PC-9 (cell line): ENCODE results near the gene HS6ST3. TPM values are rescaled to one million over a fixed set of nuclear protein-coding genes. Genes with fewer than 3 reads are reported as not detected.
A peak's percentile ranks its signal among the peaks of the same experiment; 100 is the strongest.
"Not testable (repeated sequence)": the region's sequence is repeated elsewhere in the genome, so short reads cannot be mapped to it uniquely, and the experiment has no call there.

ENCODE experiments used
- BruUV-seq: library from RNA; stranded (reverse); fragments of 400-500 nt; replicated peaks from 2 replicates; lab custom pipeline; 2021; lab: Mats Ljungman, UMichigan
- CTCF ChIA-PET: fragments of 300-600 bp; sonication (Branson Sonifier 250); formaldehyde crosslinking; loops from one replicate; lab custom pipeline; 2022; ENCODE audit warnings: antibody characterized with exemption; lab: Charles Lee
- POLR2A ChIA-PET: fragments of 300-600 bp; sonication (Branson Sonifier 250); formaldehyde crosslinking; loops from one replicate; lab custom pipeline; 2022; ENCODE audit warnings: antibody characterized with exemption; ENCODE audit not compliant: unreplicated experiment; lab: Charles Lee
- DNase-seq, 2 experiments: peaks; one replicate each; pipeline versions ENCODE4 v3.0.0 to v3.0.0-alpha.2; 2015 to 2022; ENCODE audit warnings: mixed read lengths in 1 of 2
- H2AFZ ChIP-seq: fragments of 200-600 bp; sonication (generic); 2 replicates; pipeline ENCODE4 v1.8.1; 2017; ENCODE audit warnings: antibody characterized with exemption
- H3F3A ChIP-seq: fragments of 200-600 bp; sonication (generic); 2 replicates; pipeline ENCODE4 v1.8.1; 2017; ENCODE audit warnings: antibody characterized with exemption, mild to moderate bottlenecking, low read depth; ENCODE audit not compliant: insufficient read depth
- H3K27ac ChIP-seq: fragments of 200-600 bp; sonication (generic); 2 replicates; pipeline ENCODE4 v1.6.1; 2016; ENCODE audit warnings: mixed run types
- H3K27me3 ChIP-seq: fragments of 200-600 bp; sonication (generic); 2 replicates; pipeline ENCODE4 v1.6.1; 2016; ENCODE audit warnings: low read depth, mixed run types; ENCODE audit not compliant: insufficient read depth
- H3K36me3 ChIP-seq: fragments of 200-600 bp; sonication (generic); 2 replicates; pipeline ENCODE4 v1.6.1; 2016; ENCODE audit warnings: low read depth, mixed run types
- H3K4me1 ChIP-seq: fragments of 200-600 bp; sonication (generic); replicated peaks from 2 replicates; pipeline ENCODE4 v1.6.1; 2016; ENCODE audit warnings: mixed run types; ENCODE audit not compliant: insufficient read depth
- H3K4me2 ChIP-seq: fragments of 200-600 bp; sonication (generic); 2 replicates; pipeline ENCODE4 v1.6.1; 2017; ENCODE audit warnings: mixed run types
- H3K4me3 ChIP-seq: fragments of 200-600 bp; sonication (generic); 2 replicates; pipeline ENCODE4 v1.6.1; 2016; ENCODE audit warnings: mixed run types
- H3K79me2 ChIP-seq: fragments of 200-600 bp; sonication (generic); 2 replicates; pipeline ENCODE4 v1.6.1; 2017; ENCODE audit warnings: low read depth, mixed run types
- H3K9me2 ChIP-seq: fragments of 200-600 bp; sonication (generic); 2 replicates; pipeline ENCODE4 v1.8.1; 2017; ENCODE audit warnings: mild to moderate bottlenecking; ENCODE audit not compliant: insufficient read depth
- H3K9me3 ChIP-seq: fragments of 200-600 bp; sonication (generic); 2 replicates; pipeline ENCODE4 v1.8.1; 2016; ENCODE audit warnings: low read depth; ENCODE audit not compliant: insufficient read depth
- H4K20me1 ChIP-seq: fragments of 200-600 bp; sonication (generic); 2 replicates; pipeline ENCODE4 v1.8.1; 2017; ENCODE audit not compliant: insufficient read depth
- EZH2 ChIP-seq: fragments of 200-600 bp; sonication (generic); IDR thresholded peaks from 2 replicates; pipeline ENCODE4 v1.8.0; 2017; ENCODE audit warnings: antibody characterized with exemption, low read depth
- intact Hi-C: fragments of 100-400 bp; cut with micrococcal nuclease; formaldehyde crosslinking; loops from one replicate; pipeline ENCODE4 v1.10.0; 2022; ENCODE audit not compliant: unreplicated experiment
- total RNA-seq: library from RNA; stranded (reverse); gene quantifications from 2 replicates; pipeline ENCODE4 v1.2.3, GENCODE V29; 2021
- TF ChIP-seq, protein P1 (sequence below): fragments of 200-600 bp; sonication (generic); conservative IDR thresholded peaks from 2 replicates; pipeline ENCODE4 v1.6.1; 2017; ENCODE audit warnings: mixed run types, antibody characterized with exemption, mild to moderate bottlenecking, moderate library complexity

HS6ST3 gene
- total RNA-seq, 1 experiment from 2014 or later = not detected

DNA sequence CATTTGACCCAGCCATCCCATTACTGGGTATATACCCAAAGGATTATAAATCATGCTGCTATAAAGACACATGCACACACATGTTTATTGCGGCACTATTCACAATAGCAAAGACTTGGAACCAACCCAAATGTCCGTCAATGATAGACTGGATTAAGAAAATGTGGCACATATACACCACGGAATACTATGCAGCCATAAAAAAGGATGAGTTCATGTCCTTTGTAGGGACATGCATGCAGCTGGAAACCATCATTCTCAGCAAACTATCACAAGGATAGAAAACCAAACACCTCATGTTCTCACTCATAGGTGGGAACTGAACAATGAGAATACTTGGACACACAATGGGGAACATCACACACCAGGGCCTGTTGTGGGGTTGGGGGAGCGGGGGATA lies 39.0 kb upstream of the HS6ST3 start:
- H3K9me3 ChIP-seq, intact Hi-C loops, H4K20me1 ChIP-seq, POLR2A ChIA-PET, CTCF ChIA-PET, BruUV-seq, H3K4me1 ChIP-seq, H3K4me2 ChIP-seq, H3K27me3 ChIP-seq, H3K36me3 ChIP-seq, H2AFZ ChIP-seq, H3K9me2 ChIP-seq, H3F3A ChIP-seq, H3K4me3 ChIP-seq, H3K27ac ChIP-seq, DNase-seq: not testable (repeated sequence)
- H3K79me2 ChIP-seq = peaks cover 63% of the 10 kb centered on the region

DNA sequence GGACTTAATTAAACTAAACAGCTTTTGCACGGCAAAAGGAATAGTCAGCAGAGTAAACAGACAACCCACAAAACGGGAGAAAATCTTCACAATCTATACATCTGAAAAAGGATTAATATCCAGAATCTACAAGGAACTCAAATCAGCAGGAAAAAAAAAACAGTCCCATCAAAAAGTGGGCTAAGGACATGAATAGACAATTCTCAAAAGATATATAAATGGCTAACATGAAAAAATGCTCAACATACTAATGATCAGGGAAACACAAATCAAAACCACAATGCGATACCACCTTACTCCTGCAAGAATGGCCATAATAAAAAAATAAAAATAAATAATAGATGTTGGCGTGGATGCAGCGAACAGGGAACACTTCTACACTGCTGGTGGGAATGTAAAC lies 38.4 kb upstream of the HS6ST3 start:
- DNase-seq, BruUV-seq, H3K27ac ChIP-seq, H3K4me3 ChIP-seq, H3K9me3 ChIP-seq, H3K36me3 ChIP-seq, intact Hi-C loops, H3F3A ChIP-seq, H2AFZ ChIP-seq, H4K20me1 ChIP-seq, H3K9me2 ChIP-seq, H3K4me1 ChIP-seq, H3K27me3 ChIP-seq, CTCF ChIA-PET: not testable (repeated sequence)
- peak overlapping the region; percentile 81 for H3K4me2 ChIP-seq
- POLR2A ChIA-PET = interaction anchor here (0.6 kb wide), 1 partner anchor 1381 kb away, joined by 7 read pairs; no protein-coding TSS in a partner anchor
- peaks cover 58% of the 10 kb centered on the region for H3K79me2 ChIP-seq

DNA sequence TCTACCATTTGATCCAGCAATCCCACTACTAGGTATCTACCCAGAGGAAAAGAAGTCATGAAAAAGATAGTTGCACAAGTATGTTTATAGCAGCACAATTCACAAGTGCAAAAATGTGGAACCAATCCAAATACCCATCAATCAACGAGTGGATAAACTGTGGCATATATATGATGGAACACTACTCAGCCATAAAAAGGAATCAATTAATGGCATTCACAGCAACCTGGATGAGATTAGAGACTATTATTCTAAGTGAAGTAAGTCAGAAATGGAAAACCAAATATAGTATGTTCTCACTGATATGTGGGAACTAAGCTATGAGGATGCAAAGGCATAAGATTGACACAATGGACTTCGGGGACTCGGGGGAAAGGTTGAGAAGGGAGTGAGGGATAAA lies 38.0 kb upstream of the HS6ST3 start:
- intact Hi-C loops, BruUV-seq, CTCF ChIA-PET, H3K27ac ChIP-seq, H4K20me1 ChIP-seq, H3K27me3 ChIP-seq, H3K9me2 ChIP-seq, H3K36me3 ChIP-seq, H2AFZ ChIP-seq, DNase-seq, H3F3A ChIP-seq, H3K9me3 ChIP-seq, H3K4me1 ChIP-seq: not testable (repeated sequence)
- H3K79me2 ChIP-seq = peaks cover 54% of the 10 kb centered on the region
- POLR2A ChIA-PET = interaction anchor here (0.6 kb wide), 2 partner anchors 8 to 1381 kb away, joined by 7 read pairs; no protein-coding TSS in a partner anchor
- H3K4me2 ChIP-seq = peak overlapping the region; percentile 81
- peak overlapping the region; percentile 85; the same call in 1 of the 2 replicates for H3K4me3 ChIP-seq

DNA sequence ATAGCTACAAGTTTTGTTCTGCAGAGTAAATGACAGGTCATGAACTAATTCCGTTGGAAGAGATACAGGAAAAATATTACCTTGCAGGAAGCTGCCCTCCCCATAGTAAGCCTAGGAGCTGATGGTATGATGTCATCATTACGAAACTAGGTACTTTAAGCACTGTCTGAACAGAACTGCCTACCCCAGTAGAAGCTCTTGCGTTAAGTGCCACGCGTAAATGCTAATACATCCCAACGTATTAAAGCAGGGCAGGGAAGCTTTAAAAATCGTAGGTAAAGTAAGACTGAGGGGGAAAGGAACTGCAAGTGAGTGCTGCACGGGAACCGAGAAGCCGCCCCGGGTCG lies 37.3 kb upstream of the HS6ST3 start:
- Histone ChIP-seq H3K9me3 (no peaks in the 10 kb centered on the region), H3K27ac (peak overlapping the region; percentile 82; the same call in 1 of the 2 replicates), H3K4me2 (peak overlapping the region; percentile 81), H3K79me2 (peaks cover 51% of the 10 kb centered on the region), H3K36me3 (no peaks in the 10 kb centered on the region), H3K9me2 (no peaks in the 10 kb centered on the region), H3K4me3 (peak overlapping the region; percentile 85), H3F3A (peaks cover 9% of the 10 kb centered on the region; the same call in 1 of the 2 replicates), H4K20me1 (no peaks in the 10 kb centered on the region; the same call in 1 of the 2 replicates), H3K27me3 (no peaks in the 10 kb centered on the region), H3K4me1 (peaks cover 9% of the 10 kb centered on the region), H2AFZ (peak overlapping the region; percentile 94)
- ChIA-PET CTCF (no interaction called here), POLR2A (interaction anchor here (0.6 kb wide), 2 partner anchors 8 to 391 kb away, joined by 4 to 7 read pairs; no protein-coding TSS in a partner anchor)
- intact Hi-C loops = loop anchor here (1.0 kb wide), 1 partner anchor 1381 kb away; no protein-coding TSS in a partner anchor
- DNase-seq = peak in 1 of 2 experiments; percentile 63
- no TSS peak for BruUV-seq
- TF ChIP-seq EZH2 = no peak
- TF ChIP-seq, protein P1, sequence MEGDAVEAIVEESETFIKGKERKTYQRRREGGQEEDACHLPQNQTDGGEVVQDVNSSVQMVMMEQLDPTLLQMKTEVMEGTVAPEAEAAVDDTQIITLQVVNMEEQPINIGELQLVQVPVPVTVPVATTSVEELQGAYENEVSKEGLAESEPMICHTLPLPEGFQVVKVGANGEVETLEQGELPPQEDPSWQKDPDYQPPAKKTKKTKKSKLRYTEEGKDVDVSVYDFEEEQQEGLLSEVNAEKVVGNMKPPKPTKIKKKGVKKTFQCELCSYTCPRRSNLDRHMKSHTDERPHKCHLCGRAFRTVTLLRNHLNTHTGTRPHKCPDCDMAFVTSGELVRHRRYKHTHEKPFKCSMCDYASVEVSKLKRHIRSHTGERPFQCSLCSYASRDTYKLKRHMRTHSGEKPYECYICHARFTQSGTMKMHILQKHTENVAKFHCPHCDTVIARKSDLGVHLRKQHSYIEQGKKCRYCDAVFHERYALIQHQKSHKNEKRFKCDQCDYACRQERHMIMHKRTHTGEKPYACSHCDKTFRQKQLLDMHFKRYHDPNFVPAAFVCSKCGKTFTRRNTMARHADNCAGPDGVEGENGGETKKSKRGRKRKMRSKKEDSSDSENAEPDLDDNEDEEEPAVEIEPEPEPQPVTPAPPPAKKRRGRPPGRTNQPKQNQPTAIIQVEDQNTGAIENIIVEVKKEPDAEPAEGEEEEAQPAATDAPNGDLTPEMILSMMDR = no peak
